Duodenal mucosa (tissue), 2 donors: ENCODE measurements around the gene P2RY4.

Experiments used
- H3K27ac ChIP-seq: one replicate; pipeline ENCODE4 v1.7.0; 2013; ENCODE audit warnings: low read depth, low read length
- H3K27me3 ChIP-seq, 2 donors: one replicate each; pipeline ENCODE4 v1.7.0; 2013; ENCODE audit warnings: low read length in 2 of 2, control low read depth in 1 of 2; ENCODE audit not compliant: insufficient read depth in 2 of 2, control insufficient read depth in 1 of 2
- H3K36me3 ChIP-seq, 2 donors: one replicate each; pipeline ENCODE4 v1.7.0; 2013; ENCODE audit warnings: low read length in 2 of 2, control low read depth in 1 of 2; ENCODE audit not compliant: insufficient read depth in 2 of 2, control insufficient read depth in 1 of 2
- H3K4me1 ChIP-seq, 2 donors: one replicate each; pipeline ENCODE4 v1.7.0; 2013; ENCODE audit warnings: low read length in 2 of 2, control low read depth in 1 of 2; ENCODE audit not compliant: insufficient read depth in 2 of 2, control insufficient read depth in 1 of 2
- H3K4me3 ChIP-seq, 2 donors: one replicate each; pipeline ENCODE4 v1.7.0; 2013; ENCODE audit warnings: low read length in 2 of 2, low read depth in 1 of 2
- H3K9ac ChIP-seq, 2 donors: one replicate each; pipeline ENCODE4 v1.7.0; 2013; ENCODE audit warnings: low read length in 2 of 2, low read depth in 1 of 2
- H3K9me3 ChIP-seq, 2 donors: one replicate each; pipeline ENCODE4 v1.7.0; 2013; ENCODE audit warnings: low read length in 2 of 2, control low read depth in 1 of 2; ENCODE audit not compliant: control insufficient read depth in 1 of 2

P2RY4 gene

GRCh38 chrX:70208479-70208878 is 51.5 kb downstream of the P2RY4 start:
- Histone ChIP-seq H3K9ac (no peak overlapping the region), H3K9me3 (no peaks in the 10 kb centered on the region), H3K4me3 (no peak overlapping the region), H3K36me3 (no peaks in the 10 kb centered on the region), H3K27ac (no peak overlapping the region), H3K27me3 (no peaks in the 10 kb centered on the region), H3K4me1 (no peaks in the 10 kb centered on the region)
